A549 (cell line): Measurements from ENCODE around the gene ATP8A2. TPM values are rescaled to one million over a fixed set of nuclear protein-coding genes. Genes with fewer than 3 reads are reported as not detected.

Source experiments
- ATAC-seq, 2 experiments: fragments of 200-7000 bp in 1 of 2; fragments of >200 bp in 1 of 2; cut with Nextera tagmentation in 1 of 2; cut with Tn5 transposase in 1 of 2; 3 replicates each; pipeline versions ENCODE4 v1.8.0 to v1.9.1; 2018 to 2020; ENCODE audit warnings: mild to moderate bottlenecking in 1 of 2, moderate library complexity in 1 of 2
- CTCF ChIA-PET: fragments of 300-600 bp; sonication (Branson Sonifier 250); formaldehyde crosslinking; extraction: SDS; loops from one replicate; lab custom pipeline; 2021; ENCODE audit warnings: antibody characterized with exemption, inconsistent platforms; lab: Yijun Ruan, JAX
- POLR2A ChIA-PET: fragments of 350-600 bp; formaldehyde crosslinking; extraction: SDS; loops from one replicate; lab custom pipeline; 2021; ENCODE audit warnings: antibody characterized with exemption, inconsistent platforms; lab: Yijun Ruan, JAX
- DNase-seq, 2 experiments: peaks; one replicate each; pipeline versions ENCODE4 v3.0.0 to v3.0.0-alpha.2; 2011 to 2016; ENCODE audit warnings: low read depth in 1 of 2, low spot score in 1 of 2
- FAIRE-seq: peaks from 2 replicates; lab custom pipeline; 2011; peaks lifted over from hg19 to GRCh38; lab: Jason Lieb, UNC
- H3K27ac ChIP-seq, 2 experiments: fragments of >200 bp; sonication (Bioruptor Twin); formaldehyde crosslinking; 3 replicates each; pipeline ENCODE4 v1.5.1; 2016 to 2017
- H3K4me1 ChIP-seq: fragments of >200 bp; sonication (Bioruptor Twin); formaldehyde crosslinking; 3 replicates; pipeline ENCODE4 v1.6.1; 2016
- H3K4me2 ChIP-seq: fragments of >200 bp; sonication (Bioruptor Twin); formaldehyde crosslinking; 3 replicates; pipeline ENCODE4 v1.6.1; 2016
- H3K4me3 ChIP-seq: fragments of >200 bp; sonication (Bioruptor Twin); formaldehyde crosslinking; 3 replicates; pipeline ENCODE4 v1.5.1; 2016
- H3K9me3 ChIP-seq: fragments of >200 bp; sonication (Bioruptor Twin); formaldehyde crosslinking; 3 replicates; pipeline ENCODE4 v1.6.1; 2016
- BCL3 ChIP-seq: fragments of >200 bp; sonication (Bioruptor Twin); formaldehyde crosslinking; IDR thresholded peaks from 3 replicates; pipeline ENCODE4 v1.6.1; 2016
- BHLHE40 ChIP-seq: IDR thresholded peaks from 2 replicates; pipeline ENCODE4 v1.6.1; 2012; ENCODE audit warnings: low read depth, low read length, inconsistent platforms
- CHD2 ChIP-seq: fragments of 150-350 bp; IDR thresholded peaks from 2 replicates; pipeline ENCODE4 v1.6.1; 2014; ENCODE audit warnings: low read length; ENCODE audit not compliant: partially characterized antibody
- CHD4 ChIP-seq: fragments of 200-600 bp; sonication (generic); IDR thresholded peaks from 2 replicates; pipeline ENCODE4 v1.6.1; 2016; ENCODE audit warnings: antibody characterized with exemption, mild to moderate bottlenecking, borderline replicate concordance
- ELK1 ChIP-seq: fragments of 150-350 bp; IDR thresholded peaks from 2 replicates; pipeline ENCODE4 v1.6.1; 2014; ENCODE audit warnings: low read depth, mild to moderate bottlenecking, low read length
- GATA3 ChIP-seq: IDR thresholded peaks from 2 replicates; pipeline ENCODE4 v1.6.1; 2012; ENCODE audit warnings: borderline replicate concordance
- HMGXB4 ChIP-seq: fragments of 250-450 bp; sonication (Bioruptor Pico); IDR thresholded peaks from 2 replicates; pipeline ENCODE4 v1.5.0; 2021; ENCODE audit warnings: mild to moderate bottlenecking, moderate library complexity, borderline replicate concordance
- HOXB13 ChIP-seq: fragments of 250-450 bp; sonication (Bioruptor Pico); IDR thresholded peaks from 2 replicates; pipeline ENCODE4 v1.5.0; 2020; ENCODE audit warnings: low read depth, mild to moderate bottlenecking, moderate library complexity
- HOXB5 ChIP-seq: fragments of 250-450 bp; sonication (Bioruptor Pico); IDR thresholded peaks from 2 replicates; pipeline ENCODE4 v1.5.0; 2020; ENCODE audit warnings: mild to moderate bottlenecking, moderate library complexity
- JUN ChIP-seq, 2 experiments: fragments of >200 bp; sonication (Bioruptor Twin); formaldehyde crosslinking; IDR thresholded peaks; 2 replicates in 1 of 2; 3 replicates in 1 of 2; pipeline ENCODE4 v1.6.1; 2016 to 2017
- MAZ ChIP-seq: fragments of 150-350 bp; IDR thresholded peaks from 2 replicates; pipeline ENCODE4 v1.6.1; 2014; ENCODE audit warnings: antibody characterized with exemption, low read depth, low read length, borderline replicate concordance
- NPAS2 ChIP-seq: fragments of 250-450 bp; sonication (Bioruptor Pico); IDR thresholded peaks from 2 replicates; pipeline ENCODE4 v1.8.0; 2022; ENCODE audit warnings: mild to moderate bottlenecking, moderate library complexity, borderline replicate concordance
- POLR2A ChIP-seq: IDR thresholded peaks from 2 replicates; pipeline ENCODE4 v1.6.1; 2012; ENCODE audit warnings: mild to moderate bottlenecking, low read length
- RAD21 ChIP-seq, 2 experiments: fragments of >200 bp in 1 of 2; sonication (Bioruptor Twin) in 1 of 2; formaldehyde crosslinking in 1 of 2; IDR thresholded peaks in 1 of 2; conservative IDR thresholded peaks in 1 of 2; 2 replicates in 1 of 2; 3 replicates in 1 of 2; pipeline ENCODE4 v1.6.1; 2012 to 2018; ENCODE audit warnings: inconsistent platforms in 1 of 2
- REST ChIP-seq: fragments of 200-600 bp; sonication (generic); IDR thresholded peaks from 2 replicates; pipeline ENCODE4 v1.6.1; 2016; ENCODE audit warnings: antibody characterized with exemption, mild to moderate bottlenecking, moderate library complexity
- TFCP2L1 ChIP-seq: fragments of 250-450 bp; sonication (Bioruptor Pico); IDR thresholded peaks from 2 replicates; pipeline ENCODE4 v1.5.0; 2021; ENCODE audit warnings: mild to moderate bottlenecking
- WGBS: methylation state at CpG from one replicate; pipeline ENCODE4 v1.1.6; 2017; ENCODE audit errors: missing lambda C conversion rate; 5-methylcytosine and 5-hydroxymethylcytosine counted together
- polyA plus RNA-seq, 4 experiments: library from polyadenylated mRNA; depleted of rRNA in 3 of 4; stranded (reverse); fragments of >200 nt; fragmentation: RNase III in 1 of 4; extraction: RNeasy Plus Mini Kit Qiagen cat#74134 plus additional on column Dnase treatment in 1 of 4; gene quantifications; 2 replicates in 3 of 4; 3 replicates in 1 of 4; pipeline ENCODE4 v1.2.3, GENCODE V29; 2011 to 2017

Gene ATP8A2
- polyA plus RNA-seq, 2 of the 4 experiments (the other 2 are of a cell fraction): 0.03 TPM; not detected in 1

- TF ChIP-seq BCL3: no peak
Observed at GRCh38 chr13:25743421-25743820, 371.6 kb downstream of the ATP8A2 start (continued).

GRCh38 chr13:25744178-25744577 lies 372.4 kb downstream of the ATP8A2 start:
- Histone ChIP-seq H3K27ac (no peak overlapping the region), H3K9me3 (no peaks in the 10 kb centered on the region), H3K4me2 (no peak overlapping the region), H3K4me1 (no peaks in the 10 kb centered on the region), H3K4me3 (no peak overlapping the region)
- CTCF ChIA-PET: no interaction called here
- POLR2A ChIA-PET: no interaction called here
- ATAC-seq (no peak), FAIRE-seq (no peak), DNase-seq (no peak)
- no peak for TF ChIP-seq NPAS2 (CRISPR knock-in tag)
- no peak for TF ChIP-seq CHD2
- no peak for TF ChIP-seq HOXB5 (CRISPR knock-in tag)
- no peak for TF ChIP-seq RAD21 (conservative IDR thresholded peaks at IDR 0.05 in 1 of 2, IDR thresholded peaks at IDR 0.05 in 1 of 2)
- no peak for TF ChIP-seq HMGXB4 (CRISPR knock-in tag)
- no peak for TF ChIP-seq REST
- no peak for TF ChIP-seq CHD4
- no peak for TF ChIP-seq ELK1
- TF ChIP-seq GATA3: no peak
- TF ChIP-seq JUN (IDR thresholded peaks at IDR 0.05): no peak
- no peak for TF ChIP-seq BHLHE40
- WGBS: 22% methylated on average over 6 of the region's 6 CpGs

- H3K4me1 ChIP-seq: no peaks in the 10 kb centered on the region
- 0% methylated on average over 3 of the region's 3 CpGs for WGBS
- no peak for ATAC-seq
- FAIRE-seq: no peak
- TF ChIP-seq RAD21 (conservative IDR thresholded peaks at IDR 0.05 in 1 of 2, IDR thresholded peaks at IDR 0.05 in 1 of 2) (no peak), MAZ (no peak), POLR2A (no peak), HOXB13 (CRISPR knock-in tag) (no peak), NPAS2 (CRISPR knock-in tag) (no peak), TFCP2L1 (CRISPR knock-in tag) (no peak)
- H3K9me3 ChIP-seq: no peaks in the 10 kb centered on the region
- DNase-seq: no peak
- CTCF ChIA-PET: no interaction called here
- H3K4me3 ChIP-seq: no peak overlapping the region
- no peak overlapping the region for H3K4me2 ChIP-seq
- no peak overlapping the region for H3K27ac ChIP-seq
- POLR2A ChIA-PET: no interaction called here
Observed at GRCh38 chr13:25746131-25746530, 374.4 kb downstream of the ATP8A2 start.
